ENCODE data around the gene ASXL2.

DNA sequence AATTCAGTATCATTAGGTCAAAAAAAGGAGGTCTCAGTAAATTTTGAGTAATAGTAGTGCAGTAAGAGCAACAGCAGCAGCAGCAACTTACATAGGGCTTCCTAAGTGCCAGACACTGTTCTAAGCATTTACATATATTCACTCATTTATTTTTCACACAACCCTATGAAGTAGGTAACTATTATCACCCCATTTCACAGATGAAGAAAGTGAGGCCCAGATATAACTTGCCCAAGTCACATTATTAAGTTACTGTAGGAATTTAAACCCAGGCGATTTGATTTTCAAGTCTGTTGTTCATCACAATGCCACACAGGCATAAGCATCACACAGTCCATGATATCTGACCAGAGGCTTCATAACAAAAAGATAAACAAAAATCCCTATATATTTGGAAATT lies 114.7 kb downstream of the ASXL2 start:
- TF ChIP-seq, protein P1, sequence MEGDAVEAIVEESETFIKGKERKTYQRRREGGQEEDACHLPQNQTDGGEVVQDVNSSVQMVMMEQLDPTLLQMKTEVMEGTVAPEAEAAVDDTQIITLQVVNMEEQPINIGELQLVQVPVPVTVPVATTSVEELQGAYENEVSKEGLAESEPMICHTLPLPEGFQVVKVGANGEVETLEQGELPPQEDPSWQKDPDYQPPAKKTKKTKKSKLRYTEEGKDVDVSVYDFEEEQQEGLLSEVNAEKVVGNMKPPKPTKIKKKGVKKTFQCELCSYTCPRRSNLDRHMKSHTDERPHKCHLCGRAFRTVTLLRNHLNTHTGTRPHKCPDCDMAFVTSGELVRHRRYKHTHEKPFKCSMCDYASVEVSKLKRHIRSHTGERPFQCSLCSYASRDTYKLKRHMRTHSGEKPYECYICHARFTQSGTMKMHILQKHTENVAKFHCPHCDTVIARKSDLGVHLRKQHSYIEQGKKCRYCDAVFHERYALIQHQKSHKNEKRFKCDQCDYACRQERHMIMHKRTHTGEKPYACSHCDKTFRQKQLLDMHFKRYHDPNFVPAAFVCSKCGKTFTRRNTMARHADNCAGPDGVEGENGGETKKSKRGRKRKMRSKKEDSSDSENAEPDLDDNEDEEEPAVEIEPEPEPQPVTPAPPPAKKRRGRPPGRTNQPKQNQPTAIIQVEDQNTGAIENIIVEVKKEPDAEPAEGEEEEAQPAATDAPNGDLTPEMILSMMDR (IDR thresholded peaks at IDR 0.05; ENCODE audit: insufficient read depth, low read length, poor library complexity, severe bottlenecking), result no peak
- TF ChIP-seq EZH2phosphoT487 (conservative IDR thresholded peaks at IDR 0.05; ENCODE audit: low read length), result no peak
